GM13976 (cell line): ENCODE results near the gene F2R.
"Not testable (repeated sequence)": the region's sequence is repeated elsewhere in the genome, so short reads cannot be mapped to it uniquely, and the experiment has no call there.

Experiments
- DNase-seq: peaks from one replicate; pipeline ENCODE4 v3.0.0; 2012; ENCODE audit warnings: low spot score
- CTCF ChIP-seq: IDR thresholded peaks from 2 replicates; pipeline ENCODE4 v1.5.1; 2012; ENCODE audit warnings: borderline replicate concordance, mild to moderate bottlenecking; ENCODE audit not compliant: insufficient read depth; ENCODE audit errors: extremely low read depth, missing control alignments, control extremely low read depth
- in situ Hi-C: fragments of 300-500 bp; cut with MboI; formaldehyde crosslinking; loops from one replicate; pipeline ENCODE4 v1.12.0; 2022; ENCODE audit warnings: low sequenced_read_pairs, mixed read lengths, inconsistent platforms; ENCODE audit not compliant: unreplicated experiment

F2R gene

GRCh38 chr5:76762484-76762883, 46.6 kb downstream of the F2R start:
- no peak for DNase-seq
- TF ChIP-seq CTCF: no peak
- in situ Hi-C loops: no loop called here

- DNase-seq: no peak
- no peak for TF ChIP-seq CTCF
- in situ Hi-C loops: no loop called here
These were observed 47.2 kb downstream of the F2R start for GRCh38 chr5:76763136-76763535.

GRCh38 chr5:76764374-76764773, 48.4 kb downstream of the F2R start:
- no peak for DNase-seq
- in situ Hi-C loops: no loop called here
- no peak for TF ChIP-seq CTCF

GRCh38 chr5:76765249-76765648, 49.3 kb downstream of the F2R start:
- in situ Hi-C loops: no loop called here
- no peak for DNase-seq
- TF ChIP-seq CTCF: no peak

GRCh38 chr5:76766746-76767145, 50.8 kb downstream of the F2R start:
- in situ Hi-C loops: no loop called here
- no peak for DNase-seq
- no peak for TF ChIP-seq CTCF

- in situ Hi-C loops: loop anchor here (10.0 kb wide), 1 partner anchor 176 kb away; no protein-coding TSS in a partner anchor
- not testable (repeated sequence) for DNase-seq
These were observed 55.1 kb downstream of the F2R start for GRCh38 chr5:76771041-76771440.

- in situ Hi-C loops: loop anchor here (10.0 kb wide), 1 partner anchor 177 kb away; no protein-coding TSS in a partner anchor
These were observed 55.9 kb downstream of the F2R start for GRCh38 chr5:76771705-76772405.

More at GRCh38 chr5:76771705-76772405, 55.9 kb downstream of the F2R start:
- no peak for DNase-seq
- TF ChIP-seq CTCF: no peak
